Stimulated activated CD4-positive, alpha-beta T cell treated with anti-CD3 and anti-CD28 coated beads, TNF-alpha, amount 100 ng/mL, for 1 hour (primary cell): ENCODE data around the gene COMT.

Experiments
- DNase-seq, 3 donors: peaks; one replicate each; pipeline ENCODE4 v3.0.0-alpha.2; 2020; ENCODE audit warnings: low read depth in 3 of 3, low spot score in 1 of 3

COMT gene

DNA sequence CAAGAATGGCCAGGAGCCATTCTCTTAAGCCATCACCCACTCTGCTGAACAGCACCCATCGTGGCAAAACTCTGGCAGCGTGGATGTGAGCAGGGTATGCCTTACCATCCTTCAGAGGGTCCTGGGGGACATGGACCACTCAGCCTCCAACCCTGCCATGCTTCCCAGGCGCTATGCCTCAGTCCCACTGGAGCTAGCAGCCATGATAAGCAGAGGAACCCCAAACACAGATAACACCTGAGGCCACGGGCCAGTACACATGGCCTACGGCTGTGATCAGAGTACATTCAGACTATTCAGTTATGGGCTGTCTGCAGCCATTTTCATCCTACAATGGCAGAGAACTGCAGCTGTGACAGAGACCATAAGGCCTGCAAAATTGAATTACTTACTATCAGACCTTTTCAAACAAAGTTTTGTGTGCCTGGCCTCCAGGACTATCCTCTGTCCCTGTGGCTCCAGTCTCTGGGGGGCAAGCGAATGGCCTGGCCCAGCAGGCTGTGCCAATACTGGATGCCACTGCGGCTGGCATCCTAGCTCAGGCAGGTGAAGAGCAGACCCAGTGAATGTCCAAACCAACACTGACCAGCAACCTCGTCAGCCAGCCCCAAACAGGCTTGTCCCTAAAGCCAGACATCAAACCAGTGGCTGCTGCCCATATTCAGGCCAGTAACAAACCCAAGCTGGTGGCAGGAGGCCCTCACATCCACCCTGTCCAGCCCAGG, 68.2 kb downstream of the COMT start:
- DNase-seq: no peak

DNA sequence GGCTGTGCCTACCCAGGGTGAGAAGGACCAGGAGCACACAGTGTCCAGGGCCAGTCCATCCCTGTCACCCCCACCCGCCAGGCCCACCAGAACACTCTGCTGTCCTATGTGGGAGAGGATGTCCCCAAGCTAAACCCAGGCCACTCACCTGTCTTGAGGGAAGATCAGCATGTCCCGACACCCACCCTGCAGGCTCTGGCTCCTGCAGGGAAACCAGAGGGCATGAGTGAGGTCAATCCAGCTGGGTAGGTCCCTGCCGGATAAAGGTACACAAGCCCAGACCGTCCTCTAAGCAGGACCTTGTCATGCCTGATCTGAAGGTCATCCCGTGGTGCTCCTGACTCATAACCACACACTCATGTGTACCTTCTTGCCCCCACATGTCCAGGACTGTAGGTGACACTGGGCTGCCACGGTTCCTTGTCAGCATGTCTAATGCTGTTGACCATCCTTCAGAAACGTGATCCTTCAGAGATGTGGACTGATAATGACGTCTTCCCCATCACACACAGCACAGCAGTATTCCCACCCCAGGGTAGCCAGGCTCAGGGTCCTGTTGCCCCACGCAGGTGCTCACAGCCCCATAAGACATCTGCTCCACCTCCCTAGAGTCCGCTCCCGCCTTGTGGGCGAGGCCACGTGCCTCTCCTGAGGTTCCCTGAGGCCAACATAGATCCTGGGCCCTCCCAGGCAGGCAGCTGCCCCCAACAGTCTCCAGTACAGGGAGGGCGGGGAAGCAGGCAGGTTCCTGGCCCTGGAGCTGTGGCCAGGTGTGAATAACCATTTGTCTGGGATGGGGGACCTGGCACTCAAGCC, 68.9 kb downstream of the COMT start:
- DNase-seq: no peak

DNA sequence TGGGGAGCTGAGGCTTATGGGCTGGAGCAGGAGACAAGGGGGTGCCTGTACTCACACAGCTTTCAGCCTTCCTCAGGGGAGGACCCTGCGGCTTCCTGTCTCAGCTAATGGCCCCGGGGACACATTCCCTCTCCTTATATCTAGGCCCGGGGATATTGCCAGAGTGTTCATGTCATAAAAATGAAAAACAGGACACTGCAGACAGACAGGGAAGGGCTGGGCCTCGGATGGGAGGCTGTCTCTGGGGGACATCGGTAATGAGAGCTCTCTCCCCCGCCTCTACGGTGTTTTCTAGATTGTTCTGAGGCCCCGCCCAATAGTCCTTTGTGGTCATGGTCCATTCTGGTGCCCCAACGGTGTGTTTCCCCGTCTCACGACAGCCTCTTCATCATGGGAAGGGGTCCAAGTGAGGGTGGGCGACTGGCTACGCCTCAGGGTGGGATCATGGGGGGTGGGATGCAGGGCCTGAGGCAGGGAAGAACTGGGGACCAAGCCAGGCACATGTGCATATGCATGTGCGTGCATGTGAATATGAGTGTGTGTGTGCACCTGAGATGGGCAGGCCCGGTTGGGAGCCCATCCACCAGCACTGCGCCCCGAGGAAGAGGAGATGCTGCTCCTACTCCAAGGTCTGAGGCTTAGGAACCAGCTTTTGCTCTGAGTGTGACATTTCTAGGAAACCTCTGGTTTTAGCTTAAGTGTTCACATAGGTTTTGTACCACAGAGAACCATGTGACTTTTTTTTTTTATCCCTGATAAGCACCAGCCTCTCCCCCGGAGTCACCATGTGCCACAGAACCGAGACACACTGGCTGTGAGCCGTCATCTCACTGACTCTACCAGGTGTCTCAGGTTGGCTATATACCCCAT, 69.8 kb downstream of the COMT start:
- no peak for DNase-seq

DNA sequence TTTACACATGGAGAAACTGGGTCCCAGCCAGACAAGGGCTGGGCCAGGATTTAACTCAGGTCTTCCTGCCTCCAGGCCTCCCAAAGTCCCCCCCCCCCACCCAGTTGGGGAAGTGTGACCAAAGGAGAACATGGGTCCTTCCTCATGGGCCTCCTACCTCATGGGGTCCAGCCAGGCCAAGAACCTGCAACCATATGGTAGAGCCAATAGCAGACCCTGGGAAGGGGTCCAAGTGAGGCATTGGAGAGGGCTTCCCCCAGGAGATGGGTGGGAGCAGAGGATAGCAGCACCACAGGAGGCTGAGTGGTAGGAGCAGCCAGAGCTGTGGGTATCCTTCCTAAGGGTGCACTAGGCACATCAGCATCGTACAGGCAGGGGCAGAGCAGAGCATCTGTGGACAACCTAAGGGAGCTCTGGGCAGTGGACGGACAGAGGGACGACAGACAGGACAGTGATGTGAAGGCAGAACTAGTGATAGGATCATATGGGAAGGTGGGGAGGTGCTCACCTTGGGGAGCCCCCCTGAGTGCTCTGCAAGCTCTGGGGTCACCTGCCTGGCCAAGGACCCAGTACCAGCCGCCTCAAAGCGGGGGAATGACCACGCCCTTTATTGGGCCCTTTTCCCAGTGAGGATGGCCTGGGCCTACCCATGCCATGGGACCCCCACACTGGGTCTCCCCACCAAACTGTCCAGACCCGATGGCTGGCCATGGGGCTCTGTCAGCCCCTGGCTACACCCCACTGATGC, 70.6 kb downstream of the COMT start:
- DNase-seq: no peak

DNA sequence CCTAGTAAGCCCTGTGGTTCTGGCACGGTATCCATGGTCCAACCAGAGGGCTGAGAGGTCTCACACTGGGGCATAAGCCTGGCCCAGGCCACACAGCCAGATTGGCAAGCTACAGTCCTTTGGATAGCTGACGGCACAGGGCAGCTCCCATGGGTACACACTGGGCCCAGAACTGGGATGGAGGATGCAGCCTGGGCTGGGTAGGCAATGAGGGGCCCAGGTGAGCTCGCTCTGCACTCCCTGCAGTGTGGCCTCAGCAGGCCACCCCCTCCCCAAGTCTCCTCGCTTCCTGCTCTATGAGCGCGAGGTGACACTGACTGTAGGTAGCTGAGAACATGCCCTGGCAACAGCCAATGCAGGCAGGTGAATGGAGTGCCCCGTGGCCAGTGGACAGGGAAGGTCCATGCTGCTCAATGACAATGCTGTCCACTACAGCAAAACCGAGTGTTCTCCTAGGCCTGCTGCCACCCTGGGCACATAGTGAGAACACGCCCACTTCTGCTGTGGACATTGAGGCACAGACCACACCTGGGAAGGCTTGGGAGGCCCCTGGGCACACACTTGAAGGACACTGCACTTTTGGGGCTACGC, 71.3 kb downstream of the COMT start:
- DNase-seq: no peak

DNA sequence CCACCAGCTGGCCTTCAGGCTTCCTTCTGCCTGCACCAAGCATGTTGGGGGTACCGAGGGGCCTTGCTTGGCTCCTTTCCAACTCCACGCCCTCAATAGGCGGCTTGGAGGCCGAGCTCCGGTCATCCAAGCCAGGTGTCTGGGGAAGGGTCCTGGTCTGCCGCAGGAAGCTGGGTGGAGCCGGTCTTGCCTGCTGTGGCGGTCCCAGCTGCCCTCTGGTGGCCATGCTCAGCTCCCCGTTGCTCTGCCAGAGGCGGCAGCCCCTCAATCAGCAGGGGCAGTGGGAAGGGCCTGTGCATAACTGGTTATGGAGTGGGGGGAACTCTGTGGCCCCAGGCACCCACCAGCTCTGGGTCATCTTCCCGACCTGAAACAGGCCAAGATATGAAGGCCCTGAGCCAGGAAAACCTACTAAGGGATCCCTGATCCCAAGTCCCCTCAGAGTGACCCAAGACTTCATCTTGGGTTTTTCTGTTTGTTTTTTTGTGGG, 71.9 kb downstream of the COMT start:
- no peak for DNase-seq

DNA sequence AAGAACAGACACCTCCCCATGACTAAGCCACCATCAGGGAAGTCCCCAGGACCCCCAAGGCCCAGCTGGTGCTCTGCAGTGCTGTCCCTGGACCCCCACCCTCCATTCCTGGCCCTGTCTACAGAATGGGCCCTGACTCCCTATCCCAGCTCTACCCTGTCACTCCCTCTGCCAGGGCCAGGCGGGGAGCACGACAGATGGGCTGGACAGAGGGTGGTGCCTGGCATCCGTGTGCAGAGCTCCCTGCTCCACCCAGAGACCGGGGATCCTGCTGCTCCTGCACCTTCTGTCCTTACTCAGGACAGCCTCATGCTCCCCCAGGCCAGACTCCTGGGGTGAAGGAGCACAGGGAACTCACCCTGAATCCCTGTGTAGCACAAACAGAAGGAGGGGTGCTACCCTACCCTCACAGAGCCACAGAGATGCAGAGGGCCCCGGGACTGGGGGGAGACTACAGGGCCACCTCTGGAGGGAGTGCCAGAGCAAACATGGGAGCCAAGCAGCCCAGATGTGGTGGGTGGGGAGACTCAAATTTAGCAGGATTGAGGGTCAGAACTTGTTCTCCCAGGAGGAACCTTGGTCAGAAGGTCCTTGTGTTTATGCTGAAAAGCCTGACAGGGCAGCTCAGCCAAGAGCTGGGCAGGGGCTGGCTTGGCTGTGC, 73.1 kb downstream of the COMT start:
- DNase-seq: no peak

DNA sequence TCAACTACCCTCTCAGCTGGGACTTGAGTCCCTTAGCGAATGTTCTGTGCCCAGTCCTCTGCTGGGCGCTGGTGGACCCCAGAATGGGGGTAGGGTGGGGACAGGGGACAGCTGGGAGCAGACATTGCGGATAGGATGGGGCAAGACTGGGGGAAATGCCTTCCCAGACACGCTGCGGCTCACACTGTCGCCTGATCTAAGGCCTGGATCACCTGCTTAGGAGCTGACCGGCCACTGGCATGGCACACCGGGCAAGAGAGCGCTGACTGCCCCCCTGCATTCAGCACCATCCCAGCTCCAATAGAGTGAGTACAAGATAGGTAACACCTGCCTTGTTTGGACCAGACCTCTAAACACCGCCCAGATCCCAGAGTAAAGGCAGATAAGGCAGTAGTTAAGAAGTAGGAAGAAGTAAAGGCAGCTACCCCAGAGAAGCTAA, 73.6 kb downstream of the COMT start:
- no peak for DNase-seq

DNA sequence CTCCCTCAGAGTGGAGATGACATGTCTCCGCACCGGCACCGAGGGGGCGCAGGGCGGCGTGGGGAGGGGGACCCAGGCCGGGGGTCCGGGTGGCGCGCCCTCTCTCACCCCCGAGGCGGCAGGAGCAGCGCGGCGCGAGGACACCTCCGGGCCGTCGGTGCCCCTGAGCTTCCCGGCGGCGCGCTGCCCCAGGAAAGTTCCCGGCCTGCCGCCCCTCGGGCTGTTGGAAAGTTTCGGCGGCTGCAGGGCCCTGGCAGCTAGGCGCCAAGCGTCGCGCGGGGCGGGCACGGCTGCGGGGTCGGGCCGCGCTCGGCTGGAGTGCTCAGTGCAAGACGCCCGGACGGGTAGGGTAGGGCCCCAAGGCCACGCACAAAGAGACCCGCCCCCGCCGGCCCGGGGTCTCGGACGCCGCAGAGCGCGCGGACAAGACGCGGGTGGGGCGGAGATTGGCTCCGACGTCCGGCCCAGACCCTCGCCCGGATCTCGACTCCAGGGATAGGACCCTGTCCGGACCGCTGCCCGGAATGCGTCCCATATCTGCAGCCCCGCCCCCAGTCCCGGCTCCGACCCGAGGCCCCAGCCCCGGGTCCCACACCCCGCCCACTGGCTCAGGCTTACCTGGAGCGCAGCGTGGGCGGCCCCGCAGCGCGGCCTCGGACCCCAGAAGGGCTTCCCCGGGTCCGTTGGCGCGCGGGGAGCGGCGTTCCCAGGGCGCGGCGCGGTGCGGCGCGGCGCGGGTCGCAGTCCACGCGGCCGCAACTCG, 74.6 kb downstream of the COMT start:
- peak in 1 of 3 donors; percentile 22 for DNase-seq

DNA sequence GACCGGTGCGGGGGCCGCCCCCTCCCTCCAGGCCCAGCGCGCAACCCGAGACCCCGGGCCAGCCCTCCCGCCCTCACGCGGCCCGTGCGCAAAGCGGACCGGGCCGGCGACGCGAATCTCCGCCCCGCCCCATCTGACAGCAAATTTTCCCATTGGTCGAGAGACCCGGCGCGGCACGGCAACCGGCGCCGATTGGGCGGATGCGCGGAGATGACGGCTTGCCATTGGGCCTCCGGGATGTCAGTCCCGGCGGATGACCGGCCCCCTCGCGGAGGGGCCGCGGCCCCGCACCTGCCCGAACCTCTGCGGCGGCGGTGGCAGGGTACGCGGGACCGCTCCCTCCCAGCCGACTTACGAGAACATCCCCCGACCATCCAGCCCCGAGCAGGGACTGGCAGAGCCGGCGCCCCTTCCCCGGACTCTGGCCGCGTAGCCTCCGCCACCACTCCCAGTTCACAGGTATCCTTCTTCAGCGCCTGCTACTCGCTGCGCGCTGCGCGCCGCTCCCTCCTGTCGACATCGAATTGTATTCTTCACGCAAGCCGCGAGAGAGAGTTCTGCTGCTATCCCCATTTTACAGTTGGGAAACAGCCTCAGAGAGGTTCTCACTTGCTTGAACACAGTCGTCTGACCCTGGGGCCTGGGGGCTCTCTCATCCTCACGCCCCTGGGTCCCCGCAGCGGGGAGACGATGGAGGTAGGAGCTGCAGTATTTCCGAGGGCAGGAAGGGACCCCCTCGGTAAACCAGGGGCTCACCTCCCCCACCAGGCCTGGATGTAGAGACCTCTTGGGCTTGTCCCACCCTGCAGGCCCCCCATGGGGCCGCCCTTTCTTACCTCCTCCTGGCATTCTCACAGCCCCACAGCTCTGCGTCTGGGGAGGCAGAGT, 75.4 kb downstream of the COMT start, which contains the start of gene ARVCF:
Gene ARVCF (minus strand): TSS at position 90 of the 888 bp plus-strand sequence. CDS start 26,029 bp downstream, outside the sequence.
- DNase-seq: peak; percentile 77 to 91 (median 87)

DNA sequence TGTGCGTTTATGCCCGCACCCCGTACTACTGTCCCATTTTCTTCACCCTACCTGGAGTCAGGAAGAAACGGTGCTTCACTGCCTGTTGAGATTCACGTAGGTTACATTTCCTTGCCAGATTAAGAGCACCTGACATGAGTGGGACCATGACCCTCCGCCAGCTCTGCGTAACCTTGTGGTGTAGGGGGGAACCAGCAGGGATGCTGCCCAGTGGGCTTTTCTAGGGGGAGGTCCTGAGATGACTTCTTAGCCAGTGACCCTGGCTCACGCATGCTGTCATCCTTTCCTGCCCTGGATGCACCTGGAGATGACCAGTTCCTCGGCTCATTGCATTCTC, 76.0 kb downstream of the COMT start:
- no peak for DNase-seq

DNA sequence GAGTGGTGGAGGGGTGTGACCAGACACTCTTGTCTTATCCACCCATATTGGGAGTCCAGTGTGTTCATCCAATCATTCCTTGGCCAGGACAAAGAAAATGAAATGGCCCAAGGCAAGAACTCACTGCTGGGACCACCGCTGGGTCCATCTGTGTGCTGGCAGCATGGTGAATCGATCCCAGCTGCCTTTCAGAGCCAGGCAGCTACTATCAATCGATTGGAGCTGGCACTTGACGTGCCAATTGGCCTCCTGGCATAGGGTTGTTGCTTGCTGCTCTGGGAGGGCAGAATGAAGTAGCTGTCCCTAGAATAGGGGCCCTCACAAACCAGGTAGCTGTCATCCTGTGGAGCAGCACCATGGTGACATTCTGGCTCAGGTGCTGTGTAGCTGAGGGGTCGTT, 76.4 kb downstream of the COMT start:
- no peak for DNase-seq
